GM15510 (cell line): ENCODE results near the gene TCFL5.

ENCODE experiments used
- POLR2A ChIP-seq: IDR thresholded peaks from 3 replicates; pipeline ENCODE4 v1.6.1; 2011; ENCODE audit warnings: borderline replicate concordance; ENCODE audit not compliant: insufficient read length; ENCODE audit errors: extremely low read depth

TCFL5 gene

DNA sequence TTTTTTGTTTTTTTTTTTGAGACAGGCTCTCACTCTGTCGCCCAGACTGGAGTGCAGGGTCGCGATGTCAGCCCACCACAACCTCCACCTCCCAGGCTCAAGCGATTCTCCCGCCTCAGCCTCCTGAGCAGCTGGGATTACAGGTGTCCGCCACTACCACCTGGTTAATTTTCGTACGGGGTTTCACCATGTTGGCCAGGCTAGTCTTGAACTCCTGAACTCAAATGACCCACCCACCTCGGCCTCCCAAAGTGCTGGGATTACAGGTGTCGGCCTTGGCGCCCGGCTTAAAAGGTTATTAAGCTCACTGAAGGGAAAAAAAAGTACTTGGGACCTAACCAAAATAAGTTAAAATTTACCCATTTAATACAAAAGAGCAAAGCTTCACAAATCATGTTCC, 1.9 kb downstream of the TCFL5 start:
- TF ChIP-seq POLR2A, result no peak

DNA sequence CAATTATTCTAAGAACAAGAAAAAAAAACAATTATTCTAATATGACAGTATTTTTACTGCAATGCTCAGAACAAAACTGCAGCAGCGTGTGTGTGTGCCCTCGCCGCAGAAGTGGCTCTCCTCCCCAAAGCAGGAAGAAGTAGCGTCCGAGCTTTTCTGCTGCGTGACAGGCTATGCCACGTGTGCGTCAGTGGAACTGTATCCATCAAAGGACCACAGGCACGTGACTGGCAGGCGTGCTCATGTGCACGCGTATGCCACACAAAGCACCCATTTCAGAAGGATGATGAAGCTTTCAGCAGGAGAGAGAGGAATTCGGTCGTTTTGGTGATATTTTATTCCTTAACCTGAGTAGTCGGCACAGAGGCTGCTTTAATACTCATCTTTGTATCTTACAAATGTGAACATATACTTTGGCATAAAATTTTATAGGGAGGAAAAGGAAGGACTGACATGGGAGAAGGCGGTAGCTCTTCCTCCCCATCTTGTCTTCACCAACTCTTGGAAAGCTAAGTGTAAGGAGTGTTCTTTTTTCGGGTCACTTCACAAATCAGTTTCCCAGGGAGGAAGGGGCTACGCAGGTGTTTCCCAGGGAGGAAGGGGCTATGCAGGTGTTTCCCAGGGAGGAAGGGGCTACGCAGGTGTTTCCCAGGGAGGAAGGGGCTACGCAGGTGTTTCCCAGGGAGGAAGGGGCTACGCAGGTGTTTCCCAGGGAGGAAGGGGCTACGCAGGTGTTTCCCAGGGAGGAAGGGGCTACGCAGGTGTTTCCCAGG, 3.4 kb downstream of the TCFL5 start:
- TF ChIP-seq POLR2A, result no peak

GRCh38 chr20:62856931-62857619, 4.5 kb downstream of the TCFL5 start:
- no peak for TF ChIP-seq POLR2A

DNA sequence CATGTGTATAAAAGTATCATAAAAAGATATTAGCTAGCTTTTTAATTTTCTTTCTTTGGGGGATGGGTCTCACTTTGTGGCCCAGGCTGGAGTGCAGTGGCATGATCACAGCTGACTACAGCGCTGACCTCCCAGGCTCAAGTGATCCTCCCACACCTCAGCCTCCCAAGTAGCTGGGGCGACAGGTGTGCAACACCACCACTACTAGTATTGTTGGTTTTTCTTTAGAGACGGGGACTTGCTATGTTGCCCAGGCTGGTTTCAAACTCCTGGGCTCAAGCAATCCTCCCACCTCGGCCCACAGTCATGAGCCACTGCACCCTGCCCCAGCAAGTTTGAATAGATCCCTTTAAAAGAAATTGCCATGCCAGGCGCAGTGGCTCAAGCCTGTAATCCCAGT, 6.5 kb downstream of the TCFL5 start:
- TF ChIP-seq POLR2A, result no peak

DNA sequence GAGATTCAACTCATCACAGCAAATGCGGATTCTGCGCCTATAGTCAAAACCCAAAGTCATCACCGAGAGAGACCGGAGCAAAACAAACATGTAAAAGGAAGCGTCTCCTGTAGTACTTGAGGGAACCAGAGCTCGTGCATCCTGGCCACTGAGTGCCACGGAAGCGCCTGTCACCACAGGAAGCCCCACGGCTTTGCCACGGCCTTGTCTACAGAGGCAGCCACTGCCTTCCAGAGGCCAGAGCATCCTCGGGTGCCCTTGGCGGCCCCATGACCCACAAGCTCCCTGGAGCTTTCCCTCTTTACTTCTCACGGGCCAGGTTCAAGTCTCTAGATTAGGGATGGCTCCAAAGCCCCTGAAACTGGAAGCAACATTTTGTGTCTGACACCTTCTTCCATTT, 7.5 kb downstream of the TCFL5 start:
- no peak for TF ChIP-seq POLR2A

DNA sequence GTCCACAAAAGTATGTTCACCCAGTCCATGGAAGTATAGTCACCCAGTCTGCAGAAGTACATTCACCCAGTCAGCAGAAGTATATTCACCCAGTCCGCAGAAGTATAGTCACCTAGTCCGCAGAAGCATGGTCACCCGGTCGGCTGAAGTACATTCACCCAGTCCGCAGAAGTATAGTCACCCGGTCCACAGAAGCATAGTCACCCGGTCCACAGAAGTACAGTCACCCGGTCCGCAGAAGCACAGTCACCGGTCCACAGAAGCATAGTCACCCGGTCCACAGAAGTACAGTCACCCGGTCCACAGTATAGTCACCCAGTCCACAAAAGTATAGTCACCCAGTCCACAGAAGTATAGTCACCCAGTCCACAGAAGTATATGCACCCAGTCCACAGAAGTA, 8.8 kb downstream of the TCFL5 start:
- no peak for TF ChIP-seq POLR2A

GRCh38 chr20:62852196-62852595, 9.4 kb downstream of the TCFL5 start:
- no peak for TF ChIP-seq POLR2A

GRCh38 chr20:62850333-62850974, 11.2 kb downstream of the TCFL5 start:
- TF ChIP-seq POLR2A, result no peak

DNA sequence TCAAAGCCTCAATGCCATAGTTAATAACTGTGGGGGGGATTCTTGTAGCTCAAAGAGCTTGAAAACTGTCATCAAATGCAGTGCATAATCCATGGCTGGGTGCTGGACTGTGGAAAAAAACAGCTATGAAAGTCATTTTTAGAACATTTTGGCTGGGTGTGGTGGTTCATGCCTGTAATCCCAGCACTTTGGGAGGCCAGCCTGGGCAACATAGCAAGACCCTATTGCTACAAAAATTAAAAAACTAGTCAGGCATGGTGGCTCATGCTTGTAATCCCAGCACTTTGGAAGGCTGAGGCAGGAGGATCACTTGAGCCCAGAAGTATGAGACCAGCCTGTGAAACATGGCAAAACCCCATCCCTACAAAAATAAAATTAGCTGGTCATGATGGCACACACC, 12.2 kb downstream of the TCFL5 start:
- no peak for TF ChIP-seq POLR2A

GRCh38 chr20:62846166-62846890, 15.3 kb downstream of the TCFL5 start:
- no peak for TF ChIP-seq POLR2A

DNA sequence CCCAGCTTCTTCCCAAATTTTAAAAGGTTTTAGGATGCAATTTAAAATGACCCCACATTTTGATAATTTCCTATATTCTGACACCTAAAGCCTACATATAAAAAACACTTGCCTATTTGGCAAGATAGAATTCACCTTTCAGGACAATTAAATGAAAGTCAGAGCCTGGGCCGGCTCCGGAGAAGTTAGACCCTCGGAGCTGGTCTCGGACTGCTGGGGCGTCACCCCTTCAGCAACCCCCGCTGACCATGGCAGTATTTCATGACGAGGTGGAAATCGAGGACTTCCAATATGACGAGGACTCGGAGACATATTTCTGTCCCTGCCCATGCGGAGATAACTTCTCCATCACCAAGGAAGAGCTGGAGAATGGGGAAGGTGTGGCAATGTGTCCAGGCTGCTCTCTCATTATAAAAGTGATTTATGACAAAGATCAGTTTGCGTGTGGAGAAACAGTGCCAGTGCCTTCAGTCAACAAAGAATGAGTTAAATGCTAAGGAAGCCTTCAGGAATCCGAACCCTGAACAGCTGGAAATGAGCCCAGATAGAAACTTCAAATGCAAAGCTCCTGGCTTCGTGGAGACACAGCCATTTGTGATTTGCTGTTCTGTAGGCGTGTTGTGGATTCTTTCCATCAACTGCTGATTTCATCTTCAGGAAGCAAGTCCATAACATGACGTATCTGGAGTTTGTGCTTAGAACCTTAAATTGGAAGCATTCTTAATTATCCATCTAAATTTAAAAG, 16.0 kb downstream of the TCFL5 start:
- TF ChIP-seq POLR2A, result no peak

DNA sequence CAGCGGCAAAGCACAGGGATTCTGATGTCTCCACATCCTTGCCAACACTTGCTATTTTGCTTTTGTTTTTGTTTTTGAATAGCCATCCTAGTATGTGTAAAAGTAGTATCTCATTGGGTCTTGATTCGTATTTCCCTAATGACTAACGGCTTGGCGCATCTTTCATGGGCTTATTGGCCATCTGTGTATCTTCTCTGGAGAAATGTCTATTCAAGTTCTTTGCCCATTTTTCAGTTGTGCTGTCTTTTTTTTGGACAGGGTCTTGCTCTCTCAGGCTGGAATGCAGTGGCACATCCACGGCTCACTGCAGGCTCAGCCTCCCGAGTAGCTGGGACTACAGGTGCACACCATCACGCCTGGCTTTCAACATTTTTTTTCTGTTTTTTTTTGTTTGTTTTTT, 17.4 kb downstream of the TCFL5 start:
- TF ChIP-seq POLR2A, result no peak

DNA sequence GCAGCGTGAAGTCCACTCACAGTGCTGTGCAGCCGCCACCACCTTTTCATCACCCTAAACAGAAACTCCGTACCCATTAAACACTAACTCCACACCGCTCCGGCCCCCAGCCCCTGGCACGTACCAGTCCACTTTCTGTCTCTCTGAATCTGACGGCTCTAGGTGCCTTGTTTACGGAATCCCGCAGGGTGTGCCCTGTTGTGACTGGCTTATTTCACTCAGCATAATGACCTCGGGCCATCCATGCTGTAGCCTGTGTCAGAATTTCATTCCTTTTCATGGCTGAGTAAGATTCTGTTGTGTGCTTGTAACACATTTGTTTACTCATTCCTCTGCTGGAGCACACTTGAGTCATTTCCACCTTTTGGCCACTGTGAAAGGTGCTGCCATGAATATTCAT, 18.0 kb downstream of the TCFL5 start:
- TF ChIP-seq POLR2A, result no peak

DNA sequence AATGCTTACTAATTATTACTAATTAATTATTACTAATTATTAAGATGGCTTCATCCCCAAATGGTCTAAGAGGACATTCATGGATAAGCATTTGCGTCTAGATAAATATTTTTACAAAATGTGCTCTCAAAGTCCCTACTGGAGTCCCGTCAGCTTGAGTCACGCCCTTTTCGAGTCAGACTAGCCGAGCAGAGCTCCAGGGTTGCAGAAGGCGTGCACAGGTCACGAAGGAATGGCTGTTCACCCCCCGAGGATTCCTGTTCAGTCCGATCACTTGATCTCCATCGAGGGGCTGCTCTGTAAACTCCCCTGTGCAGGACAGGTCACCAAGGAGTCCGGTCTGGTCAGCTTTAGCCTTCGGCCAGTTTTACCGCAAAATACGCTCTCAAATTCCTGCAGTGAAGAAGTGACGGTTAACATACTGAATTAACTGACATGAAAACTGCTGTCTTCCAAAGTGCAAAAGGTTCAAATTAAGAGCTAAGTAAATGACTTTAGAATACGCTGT, 19.9 kb downstream of the TCFL5 start:
- TF ChIP-seq POLR2A, result no peak

DNA sequence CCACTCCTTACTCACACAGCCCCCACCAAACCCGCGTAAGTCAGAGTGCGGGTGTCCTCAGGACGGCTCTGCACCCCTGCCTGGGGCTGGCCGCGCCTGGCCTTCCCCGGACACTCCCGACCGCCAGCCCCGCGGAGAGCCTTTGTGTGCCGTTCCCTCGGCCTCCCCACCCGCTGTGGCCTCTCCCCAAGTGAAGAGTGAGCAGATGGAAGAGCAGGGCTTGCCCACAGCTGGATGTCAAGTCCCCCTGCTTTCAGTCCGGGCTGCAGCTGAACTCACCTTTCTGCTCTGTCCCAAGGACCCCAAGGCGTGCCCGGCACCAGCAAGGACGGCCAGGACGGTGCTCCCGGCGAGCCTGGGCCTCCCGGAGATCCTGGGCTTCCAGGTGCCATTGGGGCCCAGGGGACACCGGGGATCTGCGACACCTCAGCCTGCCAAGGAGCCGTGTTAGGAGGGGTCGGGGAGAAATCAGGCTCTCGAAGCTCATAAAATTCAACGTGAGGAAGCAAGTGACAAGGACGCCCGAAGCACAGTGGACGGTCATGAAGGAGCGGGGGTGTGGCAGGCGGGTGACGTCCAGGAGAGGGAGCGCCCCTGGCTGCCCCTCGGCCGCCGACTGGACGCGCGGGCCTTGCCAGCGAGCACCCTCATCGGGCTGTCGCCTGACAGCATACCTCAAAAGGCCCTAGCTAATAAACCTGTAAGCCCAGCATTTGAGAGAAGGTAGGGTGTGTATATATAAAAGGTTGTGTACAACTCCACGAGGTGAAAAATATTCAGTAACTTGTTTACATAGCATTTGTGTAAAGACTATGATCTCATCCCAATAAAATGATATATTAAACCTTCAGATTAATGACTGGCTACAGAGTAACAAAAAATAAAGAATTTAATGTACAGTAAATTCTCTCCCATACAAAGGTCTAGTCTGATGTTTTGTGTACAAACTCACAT, 21.1 kb downstream of the TCFL5 start:
- TF ChIP-seq POLR2A, result no peak
